IMR-90 (cell line): ENCODE data around the gene P3R3URF. TPM values are rescaled to one million over a fixed set of nuclear protein-coding genes. Genes with fewer than 3 reads are reported as not detected.
A peak's percentile ranks its signal among the peaks of the same experiment; 100 is the strongest.

Experiments used
- ATAC-seq: fragments of 200-7000 bp; cut with Tn5 transposase; 2 replicates; pipeline ENCODE4 v1.9.1; 2020; ENCODE audit warnings: low read depth, mild to moderate bottlenecking, moderate library complexity
- BruUV-seq: library from RNA; stranded (reverse); fragments of 400-500 nt; replicated peaks from 2 replicates; lab custom pipeline; 2021; lab: Mats Ljungman, UMichigan
- CTCF ChIA-PET: fragments of 300-600 bp; formaldehyde crosslinking; extraction: SDS; loops from one replicate; lab custom pipeline; 2021; ENCODE audit warnings: antibody characterized with exemption; lab: Yijun Ruan, JAX
- POLR2A ChIA-PET: fragments of 300-600 bp; sonication (Branson Sonifier 250); formaldehyde crosslinking; loops from one replicate; lab custom pipeline; 2022; ENCODE audit warnings: antibody characterized with exemption; ENCODE audit not compliant: unreplicated experiment; lab: Charles Lee
- DNase-seq: peaks from one replicate; pipeline ENCODE4 v3.0.0; 2013
- H2AFZ ChIP-seq: replicated peaks from 2 replicates; pipeline ENCODE3; 2013; ENCODE audit warnings: low read length, mild to moderate bottlenecking; ENCODE audit not compliant: poor library complexity
- H2AK5ac ChIP-seq: 2 replicates; pipeline ENCODE4 v1.6.1; 2013; ENCODE audit warnings: low read depth, low read length, inconsistent platforms
- H2AK9ac ChIP-seq: replicated peaks from 2 replicates; pipeline ENCODE3; 2013; ENCODE audit warnings: mild to moderate bottlenecking, low read depth, low read length, moderate library complexity; ENCODE audit not compliant: poor library complexity
- H2BK120ac ChIP-seq: 2 replicates; pipeline ENCODE4 v1.6.1; 2013; ENCODE audit warnings: low read depth, low read length, inconsistent platforms
- H2BK15ac ChIP-seq: 3 replicates; pipeline ENCODE4 v1.6.1; 2013; ENCODE audit warnings: low read depth, low read length, inconsistent platforms
- H2BK20ac ChIP-seq: 2 replicates; pipeline ENCODE4 v1.6.1; 2013; ENCODE audit warnings: low read depth, mild to moderate bottlenecking, inconsistent platforms, low read length, moderate library complexity
- H2BK5ac ChIP-seq: 2 replicates; pipeline ENCODE4 v1.6.1; 2013; ENCODE audit warnings: mild to moderate bottlenecking, low read depth, low read length, inconsistent platforms; ENCODE audit not compliant: poor library complexity, severe bottlenecking
- H3K14ac ChIP-seq: replicated peaks from 2 replicates; pipeline ENCODE4 v1.6.1; 2013; ENCODE audit warnings: low read depth, low read length, inconsistent platforms
- H3K18ac ChIP-seq: 2 replicates; pipeline ENCODE4 v1.6.1; 2013; ENCODE audit warnings: low read depth, low read length, control low read depth
- H3K23ac ChIP-seq: 2 replicates; pipeline ENCODE4 v1.6.1; 2013; ENCODE audit warnings: low read depth, low read length, inconsistent platforms
- H3K27ac ChIP-seq: 2 replicates; pipeline ENCODE4 v1.5.1; 2013; ENCODE audit warnings: mild to moderate bottlenecking, control low read depth, low read length; ENCODE audit not compliant: insufficient read depth
- H3K27me3 ChIP-seq: 2 replicates; pipeline ENCODE4 v1.6.1; 2013; ENCODE audit warnings: low read length; ENCODE audit not compliant: control insufficient read depth, insufficient read depth
- H3K36me3 ChIP-seq: 2 replicates; pipeline ENCODE4 v1.6.1; 2013; ENCODE audit warnings: low read length, mixed read lengths; ENCODE audit not compliant: control insufficient read depth, insufficient read depth
- H3K4ac ChIP-seq: 2 replicates; pipeline ENCODE4 v1.6.1; 2013; ENCODE audit warnings: low read depth, low read length, inconsistent platforms
- H3K4me1 ChIP-seq: 2 replicates; pipeline ENCODE4 v1.6.1; 2013; ENCODE audit warnings: low read length, mixed read lengths; ENCODE audit not compliant: control insufficient read depth, insufficient read depth
- H3K4me2 ChIP-seq: 2 replicates; pipeline ENCODE4 v1.6.1; 2013; ENCODE audit warnings: low read depth, mild to moderate bottlenecking, control low read depth, low read length, moderate library complexity
- H3K4me3 ChIP-seq: 2 replicates; pipeline ENCODE4 v1.5.1; 2013; ENCODE audit warnings: low read depth, mild to moderate bottlenecking, control low read depth, low read length, moderate library complexity; ENCODE audit not compliant: insufficient read depth
- H3K56ac ChIP-seq: 2 replicates; pipeline ENCODE4 v1.6.1; 2013; ENCODE audit warnings: low read length, inconsistent platforms; ENCODE audit not compliant: insufficient read depth; ENCODE audit errors: extremely low read depth
- H3K79me1 ChIP-seq, 2 experiments: 2 replicates each; pipeline ENCODE4 v1.6.1; 2013; ENCODE audit warnings: low read length in 2 of 2, inconsistent platforms in 1 of 2, low read depth in 1 of 2
- H3K9ac ChIP-seq: 2 replicates; pipeline ENCODE4 v1.6.1; 2013; ENCODE audit warnings: low read depth, low read length, control low read depth
- H3K9me1 ChIP-seq: 2 replicates; pipeline ENCODE4 v1.6.1; 2013; ENCODE audit warnings: low read length, inconsistent platforms; ENCODE audit not compliant: insufficient read depth
- H3K9me3 ChIP-seq: 2 replicates; pipeline ENCODE4 v1.6.1; 2013; ENCODE audit warnings: low read length; ENCODE audit not compliant: control insufficient read depth, insufficient read depth
- H4K20me1 ChIP-seq: 2 replicates; pipeline ENCODE4 v1.6.1; 2013; ENCODE audit warnings: low read length, inconsistent platforms; ENCODE audit not compliant: insufficient read depth
- H4K5ac ChIP-seq: 2 replicates; pipeline ENCODE4 v1.6.1; 2013; ENCODE audit warnings: mild to moderate bottlenecking, low read depth, low read length, control low read depth
- H4K8ac ChIP-seq, 2 experiments: 2 replicates each; pipeline ENCODE4 v1.6.1; 2013; ENCODE audit warnings: low read depth in 2 of 2, low read length in 2 of 2, control low read depth in 1 of 2, inconsistent platforms in 1 of 2
- H4K91ac ChIP-seq: 2 replicates; pipeline ENCODE4 v1.6.1; 2013; ENCODE audit warnings: low read depth, low read length, inconsistent platforms; ENCODE audit not compliant: insufficient read depth
- BHLHE40 ChIP-seq: fragments of 150-350 bp; IDR thresholded peaks from 2 replicates; pipeline ENCODE4 v1.6.1; 2016; ENCODE audit warnings: mild to moderate bottlenecking, low read depth, low read length
- CEBPB ChIP-seq: IDR thresholded peaks from 2 replicates; pipeline ENCODE4 v1.6.1; 2012; ENCODE audit warnings: low read depth, low read length, improper control_type of control experiment
- ELK1 ChIP-seq: fragments of 150-350 bp; IDR thresholded peaks from 2 replicates; pipeline ENCODE4 v1.6.1; 2016; ENCODE audit warnings: low read depth, mild to moderate bottlenecking, low read length, moderate library complexity, borderline replicate concordance
- FOS ChIP-seq: fragments of 150-350 bp; IDR thresholded peaks from 2 replicates; pipeline ENCODE4 v1.6.1; 2016; ENCODE audit warnings: low read depth, low read length
- MXI1 ChIP-seq: IDR thresholded peaks from 2 replicates; pipeline ENCODE4 v1.6.1; 2012; ENCODE audit warnings: low read depth, mild to moderate bottlenecking, low read length, moderate library complexity, borderline replicate concordance
- WGBS, 2 experiments: methylation state at CpG; one replicate each; pipeline versions ENCODE4 v1.1.5 to v1.1.7; 2013; ENCODE audit warnings: missing lambda C conversion rate in 2 of 2; ENCODE audit not compliant: insufficient read length in 1 of 2; ENCODE audit errors: extremely low coverage in 2 of 2; 5-methylcytosine and 5-hydroxymethylcytosine counted together
- dilution Hi-C: fragments of 300-500 bp; cut with HindIII; formaldehyde crosslinking; loops from one replicate; pipeline ENCODE4 v1.14.3; 2018; ENCODE audit warnings: low sequenced_read_pairs; ENCODE audit not compliant: unreplicated experiment
- in situ Hi-C: fragments of 300-500 bp; cut with MboI; formaldehyde crosslinking; loops from 3 replicates; pipeline ENCODE4 v1.14.3; 2019; ENCODE audit warnings: low sequenced_read_pairs, inconsistent platforms, mixed read lengths
- intact Hi-C: fragments of 100-400 bp; cut with micrococcal nuclease; formaldehyde crosslinking; loops from 2 replicates; pipeline ENCODE4 v1.10.0; 2022
- polyA plus RNA-seq, 3 experiments: library from polyadenylated mRNA; depleted of rRNA; stranded (reverse); fragments of >200 nt; gene quantifications; 2 replicates each; pipeline ENCODE4 v1.2.3, GENCODE V29; 2012; ENCODE audit warnings: low replicate concordance in 1 of 3
- total RNA-seq: library from RNA; depleted of rRNA; stranded (reverse); fragments of >200 nt; gene quantifications from 2 replicates; pipeline ENCODE4 v1.2.3, GENCODE V29; 2012

The P3R3URF gene
- total and polyA plus RNA-seq, 2 of the 4 experiments (the other 2 are of a cell fraction), result not detected

DNA sequence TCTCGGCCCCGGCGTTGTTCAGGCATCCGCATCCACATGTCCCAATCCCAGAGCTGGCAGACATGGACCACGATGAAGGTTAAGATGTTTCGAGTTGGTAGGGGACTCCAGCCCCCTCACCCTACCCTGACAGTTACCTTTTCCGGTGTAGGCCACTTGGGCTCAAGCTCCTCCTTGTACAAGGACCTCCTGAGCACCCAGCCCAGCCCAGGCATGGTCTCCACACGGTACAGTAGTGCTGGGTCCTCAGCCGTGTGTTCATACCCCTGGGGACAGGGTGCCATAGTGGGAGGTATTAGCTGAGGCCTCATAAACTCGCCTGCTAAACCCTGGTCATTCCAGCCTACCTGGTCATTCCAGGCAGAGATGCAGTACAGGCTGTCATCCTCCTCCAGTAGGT lies 15.9 kb upstream of the P3R3URF start:
- peaks cover 9% of the 10 kb centered on the region for H3K4me1 ChIP-seq
- 0 out of 3 replicates have a peak overlapping the region, but pooled peaks have one; percentile 48 for H2BK15ac ChIP-seq
- no peak overlapping the region for H4K91ac ChIP-seq
- H4K20me1 ChIP-seq, result peaks cover 3% of the 10 kb centered on the region; the same call in 1 of the 2 replicates
- peak overlapping the region; percentile 23 for H2AK9ac ChIP-seq
- intact Hi-C loops (no loop called here), in situ Hi-C loops (no loop called here), dilution Hi-C loops (loop anchor here (25.0 kb wide), 1 partner anchor 155 kb away; no protein-coding TSS in a partner anchor)
- CTCF ChIA-PET, result no interaction called here
- H3K9me3 ChIP-seq, result no peaks in the 10 kb centered on the region
- H3K23ac ChIP-seq, result no peak overlapping the region
- peak overlapping the region; percentile 20; the same call in 1 of the 2 replicates for H3K14ac ChIP-seq
- H3K36me3 ChIP-seq, result peaks cover 53% of the 10 kb centered on the region
- H3K27ac ChIP-seq, result no peak overlapping the region
- H3K9ac ChIP-seq, result no peak overlapping the region
- H3K79me1 ChIP-seq, result peaks cover 2 to 37% of the 10 kb centered on the region in 2 experiments
- H3K4me3 ChIP-seq, result no peak overlapping the region
- no peak overlapping the region for H3K56ac ChIP-seq
- WGBS, 2 experiments, result no CpG with 5 or more reads among the region's 10 CpGs
- POLR2A ChIA-PET, result no interaction called here
- H2BK120ac ChIP-seq, result peak overlapping the region; percentile 9; the same call in 1 of the 2 replicates
- no peak overlapping the region for H2AFZ ChIP-seq
- peak overlapping the region in 1 of 2 experiments; percentile 9; a peak in 1 of 4 replicates for H4K8ac ChIP-seq
- no peak overlapping the region for H4K5ac ChIP-seq
- no peaks in the 10 kb centered on the region for H3K27me3 ChIP-seq
- no peak overlapping the region for H2BK20ac ChIP-seq
- peaks cover 26% of the 10 kb centered on the region for H3K9me1 ChIP-seq
- H2AK5ac ChIP-seq, result peak overlapping the region; percentile 98; the same call in 1 of the 2 replicates
- DNase-seq, result no peak
- H3K18ac ChIP-seq, result no peak overlapping the region
- no peak for ATAC-seq
- H3K4ac ChIP-seq, result peak overlapping the region; percentile 48
- H2BK5ac ChIP-seq, result no peak overlapping the region
- TF ChIP-seq MXI1 (no peak), CEBPB (no peak), BHLHE40 (no peak), ELK1 (no peak), FOS (no peak)
- no TSS peak for BruUV-seq
- no peak overlapping the region for H3K4me2 ChIP-seq
